IMR-90 (cell line): ENCODE data around the gene GALNT5. TPM values are rescaled to one million over a fixed set of nuclear protein-coding genes. Genes with fewer than 3 reads are reported as not detected.

ENCODE experiments used
- ATAC-seq: fragments of 200-7000 bp; cut with Tn5 transposase; 2 replicates; pipeline ENCODE4 v1.9.1; 2020; ENCODE audit warnings: low read depth, mild to moderate bottlenecking, moderate library complexity
- BruUV-seq: library from RNA; stranded (reverse); fragments of 400-500 nt; replicated peaks from 2 replicates; lab custom pipeline; 2021; lab: Mats Ljungman, UMichigan
- CTCF ChIA-PET: fragments of 300-600 bp; formaldehyde crosslinking; extraction: SDS; loops from one replicate; lab custom pipeline; 2021; ENCODE audit warnings: antibody characterized with exemption; lab: Yijun Ruan, JAX
- POLR2A ChIA-PET: fragments of 300-600 bp; sonication (Branson Sonifier 250); formaldehyde crosslinking; loops from one replicate; lab custom pipeline; 2022; ENCODE audit warnings: antibody characterized with exemption; ENCODE audit not compliant: unreplicated experiment; lab: Charles Lee
- DNase-seq: peaks from one replicate; pipeline ENCODE4 v3.0.0; 2013
- H2AFZ ChIP-seq: replicated peaks from 2 replicates; pipeline ENCODE3; 2013; ENCODE audit warnings: low read length, mild to moderate bottlenecking; ENCODE audit not compliant: poor library complexity
- H2AK5ac ChIP-seq: 2 replicates; pipeline ENCODE4 v1.6.1; 2013; ENCODE audit warnings: low read depth, low read length, inconsistent platforms
- H2AK9ac ChIP-seq: replicated peaks from 2 replicates; pipeline ENCODE3; 2013; ENCODE audit warnings: mild to moderate bottlenecking, low read depth, low read length, moderate library complexity; ENCODE audit not compliant: poor library complexity
- H2BK120ac ChIP-seq: 2 replicates; pipeline ENCODE4 v1.6.1; 2013; ENCODE audit warnings: low read depth, low read length, inconsistent platforms
- H2BK15ac ChIP-seq: 3 replicates; pipeline ENCODE4 v1.6.1; 2013; ENCODE audit warnings: low read depth, low read length, inconsistent platforms
- H2BK20ac ChIP-seq: 2 replicates; pipeline ENCODE4 v1.6.1; 2013; ENCODE audit warnings: low read depth, mild to moderate bottlenecking, inconsistent platforms, low read length, moderate library complexity
- H2BK5ac ChIP-seq: 2 replicates; pipeline ENCODE4 v1.6.1; 2013; ENCODE audit warnings: mild to moderate bottlenecking, low read depth, low read length, inconsistent platforms; ENCODE audit not compliant: poor library complexity, severe bottlenecking
- H3K14ac ChIP-seq: replicated peaks from 2 replicates; pipeline ENCODE4 v1.6.1; 2013; ENCODE audit warnings: low read depth, low read length, inconsistent platforms
- H3K18ac ChIP-seq: 2 replicates; pipeline ENCODE4 v1.6.1; 2013; ENCODE audit warnings: low read depth, low read length, control low read depth
- H3K23ac ChIP-seq: 2 replicates; pipeline ENCODE4 v1.6.1; 2013; ENCODE audit warnings: low read depth, low read length, inconsistent platforms
- H3K27ac ChIP-seq: 2 replicates; pipeline ENCODE4 v1.5.1; 2013; ENCODE audit warnings: mild to moderate bottlenecking, control low read depth, low read length; ENCODE audit not compliant: insufficient read depth
- H3K27me3 ChIP-seq: 2 replicates; pipeline ENCODE4 v1.6.1; 2013; ENCODE audit warnings: low read length; ENCODE audit not compliant: control insufficient read depth, insufficient read depth
- H3K36me3 ChIP-seq: 2 replicates; pipeline ENCODE4 v1.6.1; 2013; ENCODE audit warnings: low read length, mixed read lengths; ENCODE audit not compliant: control insufficient read depth, insufficient read depth
- H3K4ac ChIP-seq: 2 replicates; pipeline ENCODE4 v1.6.1; 2013; ENCODE audit warnings: low read depth, low read length, inconsistent platforms
- H3K4me1 ChIP-seq: 2 replicates; pipeline ENCODE4 v1.6.1; 2013; ENCODE audit warnings: low read length, mixed read lengths; ENCODE audit not compliant: control insufficient read depth, insufficient read depth
- H3K4me2 ChIP-seq: 2 replicates; pipeline ENCODE4 v1.6.1; 2013; ENCODE audit warnings: low read depth, mild to moderate bottlenecking, control low read depth, low read length, moderate library complexity
- H3K4me3 ChIP-seq: 2 replicates; pipeline ENCODE4 v1.5.1; 2013; ENCODE audit warnings: low read depth, mild to moderate bottlenecking, control low read depth, low read length, moderate library complexity; ENCODE audit not compliant: insufficient read depth
- H3K56ac ChIP-seq: 2 replicates; pipeline ENCODE4 v1.6.1; 2013; ENCODE audit warnings: low read length, inconsistent platforms; ENCODE audit not compliant: insufficient read depth; ENCODE audit errors: extremely low read depth
- H3K79me1 ChIP-seq, 2 experiments: 2 replicates each; pipeline ENCODE4 v1.6.1; 2013; ENCODE audit warnings: low read length in 2 of 2, inconsistent platforms in 1 of 2, low read depth in 1 of 2
- H3K9ac ChIP-seq: 2 replicates; pipeline ENCODE4 v1.6.1; 2013; ENCODE audit warnings: low read depth, low read length, control low read depth
- H3K9me1 ChIP-seq: 2 replicates; pipeline ENCODE4 v1.6.1; 2013; ENCODE audit warnings: low read length, inconsistent platforms; ENCODE audit not compliant: insufficient read depth
- H3K9me3 ChIP-seq: 2 replicates; pipeline ENCODE4 v1.6.1; 2013; ENCODE audit warnings: low read length; ENCODE audit not compliant: control insufficient read depth, insufficient read depth
- H4K20me1 ChIP-seq: 2 replicates; pipeline ENCODE4 v1.6.1; 2013; ENCODE audit warnings: low read length, inconsistent platforms; ENCODE audit not compliant: insufficient read depth
- H4K5ac ChIP-seq: 2 replicates; pipeline ENCODE4 v1.6.1; 2013; ENCODE audit warnings: mild to moderate bottlenecking, low read depth, low read length, control low read depth
- H4K8ac ChIP-seq, 2 experiments: 2 replicates each; pipeline ENCODE4 v1.6.1; 2013; ENCODE audit warnings: low read depth in 2 of 2, low read length in 2 of 2, control low read depth in 1 of 2, inconsistent platforms in 1 of 2
- H4K91ac ChIP-seq: 2 replicates; pipeline ENCODE4 v1.6.1; 2013; ENCODE audit warnings: low read depth, low read length, inconsistent platforms; ENCODE audit not compliant: insufficient read depth
- BHLHE40 ChIP-seq: fragments of 150-350 bp; IDR thresholded peaks from 2 replicates; pipeline ENCODE4 v1.6.1; 2016; ENCODE audit warnings: mild to moderate bottlenecking, low read depth, low read length
- CHD1 ChIP-seq: IDR thresholded peaks from 2 replicates; pipeline ENCODE4 v1.6.1; 2012; ENCODE audit warnings: low read depth, low read length, improper control_type of control experiment
- FOS ChIP-seq: fragments of 150-350 bp; IDR thresholded peaks from 2 replicates; pipeline ENCODE4 v1.6.1; 2016; ENCODE audit warnings: low read depth, low read length
- MAFK ChIP-seq: IDR thresholded peaks from 2 replicates; pipeline ENCODE4 v1.6.1; 2012; ENCODE audit warnings: low read depth, low read length, improper control_type of control experiment
- MAZ ChIP-seq: IDR thresholded peaks from 2 replicates; pipeline ENCODE4 v1.6.1; 2012; ENCODE audit warnings: low read depth, mild to moderate bottlenecking, low read length, improper control_type of control experiment, moderate library complexity, borderline replicate concordance
- MXI1 ChIP-seq: IDR thresholded peaks from 2 replicates; pipeline ENCODE4 v1.6.1; 2012; ENCODE audit warnings: low read depth, mild to moderate bottlenecking, low read length, moderate library complexity, borderline replicate concordance
- NFE2L2 ChIP-seq: fragments of 150-350 bp; IDR thresholded peaks from 2 replicates; pipeline ENCODE4 v1.6.1; 2016; ENCODE audit warnings: low read depth, mild to moderate bottlenecking, low read length
- POLR2A ChIP-seq: IDR thresholded peaks from 2 replicates; pipeline ENCODE4 v1.6.1; 2012; ENCODE audit warnings: mild to moderate bottlenecking, low read depth, low read length
- RAD21 ChIP-seq: IDR thresholded peaks from 2 replicates; pipeline ENCODE4 v1.6.1; 2012; ENCODE audit warnings: low read length, improper control_type of control experiment
- RCOR1 ChIP-seq: IDR thresholded peaks from 2 replicates; pipeline ENCODE4 v1.6.1; 2012; ENCODE audit warnings: mild to moderate bottlenecking, low read length, improper control_type of control experiment; ENCODE audit not compliant: insufficient replicate concordance
- SMC3 ChIP-seq: fragments of 150-350 bp; IDR thresholded peaks from 2 replicates; pipeline ENCODE4 v1.6.1; 2016; ENCODE audit warnings: low read depth, mild to moderate bottlenecking, antibody characterized with exemption, low read length, moderate library complexity
- WGBS, 2 experiments: methylation state at CpG; one replicate each; pipeline versions ENCODE4 v1.1.5 to v1.1.7; 2013; ENCODE audit warnings: missing lambda C conversion rate in 2 of 2; ENCODE audit not compliant: insufficient read length in 1 of 2; ENCODE audit errors: extremely low coverage in 2 of 2; 5-methylcytosine and 5-hydroxymethylcytosine counted together
- dilution Hi-C: fragments of 300-500 bp; cut with HindIII; formaldehyde crosslinking; loops from one replicate; pipeline ENCODE4 v1.14.3; 2018; ENCODE audit warnings: low sequenced_read_pairs; ENCODE audit not compliant: unreplicated experiment
- in situ Hi-C: fragments of 300-500 bp; cut with MboI; formaldehyde crosslinking; loops from 3 replicates; pipeline ENCODE4 v1.14.3; 2019; ENCODE audit warnings: low sequenced_read_pairs, inconsistent platforms, mixed read lengths
- intact Hi-C: fragments of 100-400 bp; cut with micrococcal nuclease; formaldehyde crosslinking; loops from 2 replicates; pipeline ENCODE4 v1.10.0; 2022
- polyA plus RNA-seq, 3 experiments: library from polyadenylated mRNA; depleted of rRNA; stranded (reverse); fragments of >200 nt; gene quantifications; 2 replicates each; pipeline ENCODE4 v1.2.3, GENCODE V29; 2012; ENCODE audit warnings: low replicate concordance in 1 of 3
- total RNA-seq: library from RNA; depleted of rRNA; stranded (reverse); fragments of >200 nt; gene quantifications from 2 replicates; pipeline ENCODE4 v1.2.3, GENCODE V29; 2012
- TF ChIP-seq, protein P1 (sequence below): fragments of 150-350 bp; IDR thresholded peaks from 2 replicates; pipeline ENCODE4 v1.6.1; 2017; ENCODE audit warnings: mild to moderate bottlenecking, antibody characterized with exemption, low read length, low read depth
- TF ChIP-seq, protein P2 (sequence below): fragments of 150-350 bp; IDR thresholded peaks from 2 replicates; pipeline ENCODE4 v1.6.1; 2016; ENCODE audit warnings: low read depth, mild to moderate bottlenecking, low read length, moderate library complexity, borderline replicate concordance

GALNT5 gene
- total and polyA plus RNA-seq, 2 of the 4 experiments (the other 2 are of a cell fraction), result 36.3 to 63.3 TPM

DNA sequence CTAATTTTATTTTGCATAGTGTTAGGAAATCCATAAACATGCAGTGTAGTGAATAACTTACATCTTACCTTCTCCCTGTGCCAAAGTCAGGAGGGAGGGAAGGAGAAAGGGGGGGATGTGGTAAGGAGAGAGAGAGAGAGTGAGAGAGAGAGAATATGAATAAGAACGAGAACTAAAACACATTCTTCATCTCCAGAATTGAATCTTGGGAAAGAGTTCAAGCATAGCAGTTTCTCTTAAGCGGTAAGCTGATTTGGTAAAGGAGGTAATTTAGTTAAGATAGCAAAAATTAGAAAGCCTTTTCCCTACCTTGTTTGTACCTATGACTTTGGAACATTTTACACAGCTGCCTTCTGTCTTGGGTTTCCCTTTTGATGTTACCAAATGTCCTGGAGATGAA is 52.4 kb downstream of the GALNT5 start:
- H3K18ac ChIP-seq, result no peak overlapping the region
- no peak for TF ChIP-seq SMC3
- TF ChIP-seq MAFK, result no peak
- TF ChIP-seq, protein P1, sequence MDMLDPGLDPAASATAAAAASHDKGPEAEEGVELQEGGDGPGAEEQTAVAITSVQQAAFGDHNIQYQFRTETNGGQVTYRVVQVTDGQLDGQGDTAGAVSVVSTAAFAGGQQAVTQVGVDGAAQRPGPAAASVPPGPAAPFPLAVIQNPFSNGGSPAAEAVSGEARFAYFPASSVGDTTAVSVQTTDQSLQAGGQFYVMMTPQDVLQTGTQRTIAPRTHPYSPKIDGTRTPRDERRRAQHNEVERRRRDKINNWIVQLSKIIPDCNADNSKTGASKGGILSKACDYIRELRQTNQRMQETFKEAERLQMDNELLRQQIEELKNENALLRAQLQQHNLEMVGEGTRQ, result no peak
- TF ChIP-seq BHLHE40, result no peak
- no peak for TF ChIP-seq MXI1
- no peak for TF ChIP-seq POLR2A
- TF ChIP-seq RAD21, result no peak
- no peak for TF ChIP-seq FOS
- TF ChIP-seq RCOR1, result no peak
- TF ChIP-seq, protein P2, sequence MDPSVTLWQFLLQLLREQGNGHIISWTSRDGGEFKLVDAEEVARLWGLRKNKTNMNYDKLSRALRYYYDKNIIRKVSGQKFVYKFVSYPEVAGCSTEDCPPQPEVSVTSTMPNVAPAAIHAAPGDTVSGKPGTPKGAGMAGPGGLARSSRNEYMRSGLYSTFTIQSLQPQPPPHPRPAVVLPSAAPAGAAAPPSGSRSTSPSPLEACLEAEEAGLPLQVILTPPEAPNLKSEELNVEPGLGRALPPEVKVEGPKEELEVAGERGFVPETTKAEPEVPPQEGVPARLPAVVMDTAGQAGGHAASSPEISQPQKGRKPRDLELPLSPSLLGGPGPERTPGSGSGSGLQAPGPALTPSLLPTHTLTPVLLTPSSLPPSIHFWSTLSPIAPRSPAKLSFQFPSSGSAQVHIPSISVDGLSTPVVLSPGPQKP, result no peak
- no peak for TF ChIP-seq NFE2L2
- no peak for TF ChIP-seq CHD1
- TF ChIP-seq MAZ, result no peak
- H3K14ac ChIP-seq, result no peak overlapping the region
- WGBS, 2 experiments, result no CpG with 5 or more reads among the region's 2 CpGs
- no peaks in the 10 kb centered on the region for H4K20me1 ChIP-seq
- H4K91ac ChIP-seq, result no peak overlapping the region
- H2BK20ac ChIP-seq, result no peak overlapping the region
- CTCF ChIA-PET, result no interaction called here
- H2AK9ac ChIP-seq, result no peak overlapping the region
- H3K23ac ChIP-seq, result no peak overlapping the region
- POLR2A ChIA-PET, result no interaction called here
- dilution Hi-C loops, result no loop called here
- intact Hi-C loops, result no loop called here
- no peak overlapping the region for H2AK5ac ChIP-seq
- no peak overlapping the region for H2AFZ ChIP-seq
- DNase-seq (no peak), ATAC-seq (no peak)
- no peak overlapping the region for H4K5ac ChIP-seq
- H3K9me3 ChIP-seq, result no peaks in the 10 kb centered on the region
- no TSS peak for BruUV-seq
- H3K4me2 ChIP-seq, result no peak overlapping the region
- H3K9me1 ChIP-seq, result no peaks in the 10 kb centered on the region; the same call in 1 of the 2 replicates
- no peak overlapping the region for H3K4ac ChIP-seq
- peaks cover 2% of the 10 kb centered on the region; the same call in 1 of the 2 replicates for H3K4me1 ChIP-seq
- H2BK120ac ChIP-seq, result no peak overlapping the region
- no peak overlapping the region for H2BK15ac ChIP-seq
- H2BK5ac ChIP-seq, result no peak overlapping the region
- peaks cover 11% of the 10 kb centered on the region for H3K36me3 ChIP-seq
- H3K4me3 ChIP-seq, result no peak overlapping the region
- in situ Hi-C loops, result no loop called here
- no peak overlapping the region for H3K27ac ChIP-seq
- no peak overlapping the region for H3K56ac ChIP-seq
- H4K8ac ChIP-seq, result no peak overlapping the region
- H3K9ac ChIP-seq, result no peak overlapping the region
- 0 out of 4 replicates have a peak, but pooled peaks cover 0 to 4% of the 10 kb centered on the region in 2 experiments for H3K79me1 ChIP-seq
- H3K27me3 ChIP-seq, result no peaks in the 10 kb centered on the region
